Transverse colon (tissue), 4 donors: ENCODE measurements around the gene ZNF146.

Source experiments
- CTCF ChIP-seq, 5 experiments: fragments of 200-600 bp in 3 of 5; fragments of 450-650 bp in 2 of 5; sonication (generic) in 3 of 5; IDR thresholded peaks; 1 replicate in 2 of 5; 2 replicates in 3 of 5; pipeline ENCODE4 v1.5.1; 2016 to 2017; ENCODE audit warnings: antibody characterized with exemption in 5 of 5, inconsistent platforms in 3 of 5, mild to moderate bottlenecking in 2 of 5, moderate library complexity in 1 of 5
- EP300 ChIP-seq: sonication (generic); formaldehyde crosslinking; IDR thresholded peaks from one replicate; pipeline ENCODE4 v1.6.1; 2017; ENCODE audit warnings: antibody characterized with exemption, low read depth
- POLR2A ChIP-seq: fragments of 450-650 bp; IDR thresholded peaks from one replicate; pipeline ENCODE4 v1.6.1; 2016; ENCODE audit warnings: antibody characterized with exemption, mild to moderate bottlenecking, moderate library complexity
- POLR2AphosphoS5 ChIP-seq, 3 donors: sonication (generic); formaldehyde crosslinking; IDR thresholded peaks; one replicate each; pipeline ENCODE4 v1.6.1; 2016; ENCODE audit warnings: antibody characterized with exemption in 3 of 3

GRCh38 chr19:36201684-36202083 lies 13.2 kb upstream of the ZNF146 start:
- TF ChIP-seq CTCF (IDR thresholded peaks at IDR 0.05) (no peak), EP300 (no peak), POLR2AphosphoS5 (IDR thresholded peaks at IDR 0.05) (no peak), POLR2A (no peak)
